Panc1 (cell line): ENCODE results near the gene ESR2.

ENCODE experiments used
- POLR2AphosphoS5 ChIP-seq: IDR thresholded peaks from 2 replicates; pipeline ENCODE4 v1.6.1; 2012; ENCODE audit warnings: mild to moderate bottlenecking, low read depth, low read length, moderate library complexity
- TF ChIP-seq, protein P1 (sequence below): fragments of 450-650 bp; IDR thresholded peaks from 2 replicates; pipeline ENCODE4 v1.5.1; 2017; ENCODE audit warnings: mild to moderate bottlenecking
- TF ChIP-seq, protein P2 (sequence below), 2 experiments: IDR thresholded peaks; 2 replicates each; pipeline ENCODE4 v1.6.1; 2011 to 2012; ENCODE audit warnings: low read depth in 2 of 2, control low read depth in 1 of 2, low read length in 1 of 2, mild to moderate bottlenecking in 1 of 2, moderate library complexity in 1 of 2; ENCODE audit not compliant: insufficient read depth in 1 of 2

DNA sequence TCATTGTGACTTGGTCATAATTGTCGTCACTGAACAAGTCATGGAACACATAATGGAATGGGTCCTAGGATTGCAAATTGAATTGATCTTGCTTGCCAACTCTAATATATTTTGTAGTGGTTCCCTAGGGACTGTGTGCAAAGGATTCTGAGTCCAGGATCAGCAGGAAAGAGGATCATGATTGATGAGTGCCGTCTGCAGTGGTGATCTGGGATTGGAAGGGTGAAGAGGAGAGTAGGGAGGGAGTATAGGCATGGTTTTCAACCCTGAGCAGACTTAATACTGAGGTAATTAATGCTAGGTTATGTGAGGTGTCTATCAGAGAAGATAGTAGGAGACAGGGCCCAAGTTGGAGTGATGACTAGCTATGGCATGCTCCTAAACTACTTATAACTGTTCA lies 168.9 kb downstream of the ESR2 start:
- no peak for TF ChIP-seq POLR2AphosphoS5
- TF ChIP-seq, protein P1, sequence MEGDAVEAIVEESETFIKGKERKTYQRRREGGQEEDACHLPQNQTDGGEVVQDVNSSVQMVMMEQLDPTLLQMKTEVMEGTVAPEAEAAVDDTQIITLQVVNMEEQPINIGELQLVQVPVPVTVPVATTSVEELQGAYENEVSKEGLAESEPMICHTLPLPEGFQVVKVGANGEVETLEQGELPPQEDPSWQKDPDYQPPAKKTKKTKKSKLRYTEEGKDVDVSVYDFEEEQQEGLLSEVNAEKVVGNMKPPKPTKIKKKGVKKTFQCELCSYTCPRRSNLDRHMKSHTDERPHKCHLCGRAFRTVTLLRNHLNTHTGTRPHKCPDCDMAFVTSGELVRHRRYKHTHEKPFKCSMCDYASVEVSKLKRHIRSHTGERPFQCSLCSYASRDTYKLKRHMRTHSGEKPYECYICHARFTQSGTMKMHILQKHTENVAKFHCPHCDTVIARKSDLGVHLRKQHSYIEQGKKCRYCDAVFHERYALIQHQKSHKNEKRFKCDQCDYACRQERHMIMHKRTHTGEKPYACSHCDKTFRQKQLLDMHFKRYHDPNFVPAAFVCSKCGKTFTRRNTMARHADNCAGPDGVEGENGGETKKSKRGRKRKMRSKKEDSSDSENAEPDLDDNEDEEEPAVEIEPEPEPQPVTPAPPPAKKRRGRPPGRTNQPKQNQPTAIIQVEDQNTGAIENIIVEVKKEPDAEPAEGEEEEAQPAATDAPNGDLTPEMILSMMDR, result no peak
- TF ChIP-seq, protein P2, sequence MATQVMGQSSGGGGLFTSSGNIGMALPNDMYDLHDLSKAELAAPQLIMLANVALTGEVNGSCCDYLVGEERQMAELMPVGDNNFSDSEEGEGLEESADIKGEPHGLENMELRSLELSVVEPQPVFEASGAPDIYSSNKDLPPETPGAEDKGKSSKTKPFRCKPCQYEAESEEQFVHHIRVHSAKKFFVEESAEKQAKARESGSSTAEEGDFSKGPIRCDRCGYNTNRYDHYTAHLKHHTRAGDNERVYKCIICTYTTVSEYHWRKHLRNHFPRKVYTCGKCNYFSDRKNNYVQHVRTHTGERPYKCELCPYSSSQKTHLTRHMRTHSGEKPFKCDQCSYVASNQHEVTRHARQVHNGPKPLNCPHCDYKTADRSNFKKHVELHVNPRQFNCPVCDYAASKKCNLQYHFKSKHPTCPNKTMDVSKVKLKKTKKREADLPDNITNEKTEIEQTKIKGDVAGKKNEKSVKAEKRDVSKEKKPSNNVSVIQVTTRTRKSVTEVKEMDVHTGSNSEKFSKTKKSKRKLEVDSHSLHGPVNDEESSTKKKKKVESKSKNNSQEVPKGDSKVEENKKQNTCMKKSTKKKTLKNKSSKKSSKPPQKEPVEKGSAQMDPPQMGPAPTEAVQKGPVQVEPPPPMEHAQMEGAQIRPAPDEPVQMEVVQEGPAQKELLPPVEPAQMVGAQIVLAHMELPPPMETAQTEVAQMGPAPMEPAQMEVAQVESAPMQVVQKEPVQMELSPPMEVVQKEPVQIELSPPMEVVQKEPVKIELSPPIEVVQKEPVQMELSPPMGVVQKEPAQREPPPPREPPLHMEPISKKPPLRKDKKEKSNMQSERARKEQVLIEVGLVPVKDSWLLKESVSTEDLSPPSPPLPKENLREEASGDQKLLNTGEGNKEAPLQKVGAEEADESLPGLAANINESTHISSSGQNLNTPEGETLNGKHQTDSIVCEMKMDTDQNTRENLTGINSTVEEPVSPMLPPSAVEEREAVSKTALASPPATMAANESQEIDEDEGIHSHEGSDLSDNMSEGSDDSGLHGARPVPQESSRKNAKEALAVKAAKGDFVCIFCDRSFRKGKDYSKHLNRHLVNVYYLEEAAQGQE (IDR thresholded peaks at IDR 0.05; ENCODE audit: insufficient read depth in 1 of 2, low read depth in 2 of 2, low read length in 1 of 2), result no peak
